Adipose tissue (tissue), 3 donors: ENCODE measurements around the gene REEP3. TPM values are rescaled to one million over a fixed set of nuclear protein-coding genes. Genes with fewer than 3 reads are reported as not detected.
"Not testable (repeated sequence)": the region's sequence is repeated elsewhere in the genome, so short reads cannot be mapped to it uniquely, and the experiment has no call there.

Experiments
- H3K27ac ChIP-seq: one replicate; pipeline ENCODE4 v1.5.1; 2013; ENCODE audit warnings: low read depth, low read length
- WGBS, 3 donors: extraction: QIAGEN DNeasy Blood & Tissue Kit; methylation state at CpG; one replicate each; pipeline ENCODE4 v1.1.7; 2013; 5-methylcytosine and 5-hydroxymethylcytosine counted together
- polyA plus RNA-seq, 3 donors: library from polyadenylated mRNA; stranded (reverse); fragments of 200-250 nt; gene quantifications; one replicate each; pipeline ENCODE4 v1.2.3, GENCODE V29; 2013
- donor health status: healthy with polysubstance abuse.
- donor health status: Bipolar disorder and iron deficiency.
- donor health status: healthy.

REEP3 gene
- 10 to 100 TPM in 2 of 3 donors, 1 to 10 TPM in 1; 5.2 to 15.0 (median 13.9) TPM for polyA plus RNA-seq

- peak within 1 kb of the TSS; percentile 86 for H3K27ac ChIP-seq
- WGBS, 3 donors, result 9 to 14% (median 10%) methylated on average over 33 to 52 of the region's 52 CpGs
Measured at GRCh38 chr10:63520500-63521415, at the start of gene REEP3. TSS of gene REEP3 (plus strand) at chr10:63521401. CDS start at chr10:63521546, 145 bp downstream.

DNA sequence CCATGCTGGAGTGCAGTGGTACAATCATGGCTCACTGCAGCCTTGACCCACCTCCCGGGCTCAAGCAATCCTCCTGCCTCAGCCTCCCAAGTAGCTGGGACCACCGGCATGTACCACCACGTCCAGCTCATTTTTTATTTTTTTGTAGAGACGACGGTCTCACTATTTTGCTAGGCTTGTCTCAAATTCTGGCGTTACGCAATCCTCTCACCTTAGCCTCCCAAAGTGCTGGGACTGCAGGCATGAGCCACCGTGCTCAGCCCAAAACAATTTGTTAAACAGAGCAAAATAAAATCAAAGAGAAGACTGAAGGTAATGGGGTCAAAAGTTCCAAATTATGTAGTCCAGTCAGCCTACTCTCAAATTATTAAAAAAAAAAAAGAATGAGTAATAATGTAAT lies 46.7 kb upstream of the REEP3 start:
- WGBS, 3 donors, result 93 to 95% (median 94%) methylated on average over 8 of the region's 8 CpGs
- H3K27ac ChIP-seq, result no peak overlapping the region

DNA sequence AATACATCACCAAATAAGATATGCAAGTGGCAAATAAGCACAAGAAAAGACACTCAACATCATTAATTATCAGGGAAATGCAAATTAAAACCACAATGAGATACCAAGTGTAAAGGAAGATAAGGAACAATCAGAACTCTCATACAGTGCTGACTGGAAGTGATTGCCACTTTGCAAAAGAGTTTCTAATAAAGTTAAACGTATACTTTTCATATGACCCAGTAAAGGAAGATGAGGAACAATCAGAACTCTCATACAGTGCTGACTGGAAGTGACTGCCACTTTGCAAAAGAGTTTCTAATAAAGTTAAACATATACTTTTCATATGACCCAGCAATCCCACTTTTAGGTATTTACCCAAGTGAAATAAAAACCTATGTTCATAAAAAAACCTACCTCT lies 43.3 kb upstream of the REEP3 start:
- WGBS, 3 donors, result 41 to 63% (median 62%) methylated on average over 1 of the region's 1 CpG
- no peak overlapping the region for H3K27ac ChIP-seq

DNA sequence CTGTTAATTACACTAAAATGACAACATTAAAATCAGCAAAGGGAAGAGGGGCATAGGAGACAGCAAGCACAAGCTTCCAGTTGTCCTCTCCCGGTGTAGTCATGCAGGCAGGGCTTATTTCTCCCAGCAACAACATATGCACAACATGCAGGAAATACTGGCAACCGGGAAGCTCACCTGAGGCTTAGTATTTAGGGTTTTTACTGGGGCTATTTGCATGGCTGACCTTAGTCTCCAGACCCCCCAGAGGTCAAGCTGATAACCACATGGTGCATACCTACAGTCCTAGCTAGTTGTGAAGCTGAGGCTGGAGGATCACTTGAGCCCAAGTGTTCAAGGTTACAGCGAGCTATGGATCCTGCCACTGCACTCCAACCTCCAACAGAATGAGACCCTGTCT lies 42.6 kb upstream of the REEP3 start:
- WGBS, 3 donors, result 79 to 87% (median 79%) methylated on average over 3 of the region's 3 CpGs
- no peak overlapping the region for H3K27ac ChIP-seq

GRCh38 chr10:63480237-63480636 lies 41.0 kb upstream of the REEP3 start:
- no peak overlapping the region for H3K27ac ChIP-seq
- 86 to 97% (median 94%) methylated on average over 5 of the region's 5 CpGs for WGBS, 3 donors

- 67 to 81% (median 76%) methylated on average over 6 of the region's 6 CpGs for WGBS, 3 donors
- H3K27ac ChIP-seq, result no peak overlapping the region
Measured at GRCh38 chr10:63481815-63482421, 39.3 kb upstream of the REEP3 start.

DNA sequence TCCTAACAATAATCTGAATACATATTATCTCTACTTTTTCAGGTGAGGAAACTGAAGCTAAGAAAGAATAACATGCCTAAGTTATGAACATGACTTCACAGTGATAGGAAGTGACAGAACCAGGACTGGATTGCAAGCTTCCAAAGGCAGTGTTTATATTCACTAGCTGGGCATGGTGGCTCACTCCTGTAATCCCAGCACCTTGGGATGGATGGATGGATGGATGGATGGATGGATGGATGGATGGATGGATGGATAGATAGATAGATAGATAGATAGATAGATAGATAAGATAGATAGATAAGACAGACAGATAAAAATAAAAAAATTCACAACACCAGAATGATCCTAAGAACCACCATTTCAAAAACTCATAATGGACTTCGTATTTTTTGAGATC lies 37.2 kb upstream of the REEP3 start:
- 95 to 100% (median 96%) methylated on average over 1 of the region's 1 CpG for WGBS, 3 donors
- H3K27ac ChIP-seq, result no peak overlapping the region

DNA sequence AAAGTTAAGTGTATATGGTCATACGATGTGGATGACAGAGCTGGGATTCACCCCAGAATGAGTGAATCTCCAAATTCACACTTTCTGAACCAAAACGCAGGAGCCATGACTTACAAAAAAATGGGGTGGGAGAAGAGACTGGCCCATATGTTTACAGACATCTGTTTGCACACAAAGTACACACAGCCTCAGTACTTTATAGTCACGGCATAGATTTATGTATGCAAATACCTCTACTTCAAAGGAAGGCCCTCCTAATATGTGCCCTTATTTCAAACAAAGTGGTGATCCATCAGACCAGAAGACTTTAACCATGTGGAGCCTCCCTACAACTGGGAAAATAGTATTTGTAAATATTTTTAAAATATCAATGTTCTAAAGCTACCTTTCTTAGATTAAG lies 33.2 kb upstream of the REEP3 start:
- H3K27ac ChIP-seq, result no peak overlapping the region
- WGBS, 3 donors, result 76 to 95% (median 87%) methylated on average over 3 of the region's 3 CpGs

DNA sequence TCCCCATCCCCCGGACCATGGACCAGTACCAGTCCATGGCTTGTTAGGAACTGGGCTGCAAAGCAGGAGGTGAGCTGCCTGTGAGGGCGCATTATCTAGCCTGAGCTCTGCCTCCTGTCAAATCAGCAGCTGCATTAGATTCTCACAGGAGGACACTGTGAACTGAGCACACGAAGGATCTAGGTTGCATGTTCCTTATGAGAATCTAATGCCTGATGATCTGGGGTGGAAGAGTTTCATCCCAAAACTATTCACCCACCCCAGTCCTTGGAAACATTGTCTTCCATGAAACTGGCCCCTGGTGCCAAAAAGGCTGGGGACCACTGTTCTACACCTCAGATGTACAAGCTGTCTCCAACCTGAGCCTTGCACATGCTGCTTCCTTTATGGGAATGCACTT lies 31.4 kb upstream of the REEP3 start:
- WGBS, 3 donors, result 96 to 100% (median 97%) methylated on average over 3 of the region's 3 CpGs

GRCh38 chr10:63491588-63492316 lies 29.4 kb upstream of the REEP3 start:
- 60 to 83% (median 73%) methylated on average over 8 of the region's 8 CpGs for WGBS, 3 donors
- H3K27ac ChIP-seq, result no peak overlapping the region

More for the DNA sequence above, 31.4 kb upstream of the REEP3 start:
- no peak overlapping the region for H3K27ac ChIP-seq

DNA sequence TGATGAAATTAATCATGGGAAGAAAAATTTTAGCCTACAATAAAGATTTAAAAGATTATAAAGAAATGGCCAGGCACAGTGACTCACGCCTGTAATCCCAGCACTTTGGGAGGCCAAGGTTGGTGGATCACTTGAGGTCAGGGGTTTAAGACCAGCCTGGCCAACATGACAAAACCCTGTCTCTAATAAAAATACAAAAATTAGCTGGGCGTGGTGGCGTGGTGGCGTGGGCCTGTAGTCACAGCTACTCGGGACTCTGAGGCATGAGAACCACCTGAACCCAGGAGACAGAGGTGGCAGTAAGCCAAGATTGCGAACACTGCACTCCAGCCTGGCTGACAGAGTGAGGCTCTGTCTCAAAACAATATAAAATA lies 28.9 kb upstream of the REEP3 start:
- H3K27ac ChIP-seq, result not testable (repeated sequence)
- 67 to 83% (median 71%) methylated on average over 6 of the region's 6 CpGs for WGBS, 3 donors

DNA sequence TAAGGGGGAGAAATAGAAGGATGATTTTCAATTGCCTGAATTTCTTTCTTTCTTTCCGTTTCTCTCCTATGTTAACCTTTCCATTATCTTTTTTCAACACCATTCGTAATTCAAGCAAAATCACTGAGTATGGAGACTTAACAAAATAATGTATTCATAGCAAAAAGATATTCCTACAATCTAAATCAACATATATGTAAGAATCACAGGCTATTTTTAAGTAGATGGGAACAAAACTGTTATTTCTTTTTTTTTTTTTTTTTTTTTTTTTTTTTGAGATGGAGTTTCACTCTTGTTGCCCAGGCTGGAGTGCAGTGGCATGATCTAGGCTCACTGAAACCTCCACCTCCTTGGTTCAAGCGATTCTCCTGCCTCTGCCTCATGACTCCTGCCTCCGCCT lies 28.2 kb upstream of the REEP3 start:
- no peak overlapping the region for H3K27ac ChIP-seq
- 95 to 99% (median 96%) methylated on average over 4 of the region's 4 CpGs for WGBS, 3 donors

DNA sequence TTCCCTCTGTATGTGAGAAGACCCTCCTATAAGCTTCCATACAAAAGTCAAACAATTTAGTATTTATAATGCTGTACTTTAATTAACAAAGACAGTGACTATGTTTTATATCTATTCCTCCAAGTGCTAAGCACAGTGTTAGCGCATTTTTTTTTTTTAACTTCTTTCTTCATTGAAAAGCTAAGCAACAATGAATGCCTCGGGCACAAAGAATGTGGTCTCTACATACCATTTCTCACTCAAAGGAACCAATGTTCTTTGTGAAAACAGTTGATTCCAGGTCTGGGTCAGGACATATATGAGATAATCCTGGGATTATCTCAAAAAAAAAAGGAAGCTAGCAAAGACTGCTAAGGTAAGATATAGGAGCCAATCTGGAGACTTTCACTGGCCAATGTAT lies 26.2 kb upstream of the REEP3 start:
- H3K27ac ChIP-seq, result no peak overlapping the region
- 96 to 98% (median 97%) methylated on average over 2 of the region's 2 CpGs for WGBS, 3 donors

DNA sequence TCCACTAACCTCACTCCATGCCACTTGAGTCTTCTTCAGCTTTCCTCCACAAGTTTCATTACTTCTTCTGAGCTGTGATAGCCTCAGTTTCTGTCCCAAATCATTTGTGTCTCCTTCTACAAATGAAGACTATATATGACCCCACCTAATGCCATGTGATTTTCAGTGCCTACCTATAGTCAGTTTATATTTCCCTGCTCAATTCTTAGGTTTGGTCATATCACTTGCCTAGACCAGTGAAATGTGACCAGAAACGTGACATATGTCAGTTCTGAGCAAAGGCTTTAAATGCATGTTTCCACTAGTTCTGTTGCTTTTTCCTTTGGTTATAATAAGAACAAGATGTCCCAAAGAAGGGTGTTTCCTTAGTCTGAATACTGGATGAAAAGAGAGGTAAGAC lies 24.6 kb upstream of the REEP3 start:
- WGBS, 3 donors, result 80 to 85% (median 82%) methylated on average over 1 of the region's 1 CpG
- H3K27ac ChIP-seq, result no peak overlapping the region

DNA sequence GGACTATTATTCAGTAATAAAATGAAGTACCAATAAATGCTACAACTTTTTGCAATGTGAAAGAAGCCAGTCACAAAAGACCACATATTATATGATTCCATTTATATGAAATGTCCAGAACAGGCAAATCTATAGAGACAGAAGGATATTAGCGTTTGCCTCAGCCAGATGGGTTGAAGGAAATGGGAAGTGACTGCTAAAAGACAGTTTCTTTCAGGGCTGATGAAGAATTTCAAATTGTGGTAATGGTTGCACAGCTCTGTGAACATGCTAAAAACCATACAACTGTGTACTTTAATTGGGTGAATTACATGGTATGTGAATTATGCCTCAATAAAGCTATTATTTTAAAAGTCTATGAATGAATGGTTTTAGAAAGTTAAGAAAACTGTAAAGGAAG lies 23.9 kb upstream of the REEP3 start:
- no peak overlapping the region for H3K27ac ChIP-seq
- WGBS, 3 donors, result 47 to 79% (median 61%) methylated on average over 1 of the region's 1 CpG

DNA sequence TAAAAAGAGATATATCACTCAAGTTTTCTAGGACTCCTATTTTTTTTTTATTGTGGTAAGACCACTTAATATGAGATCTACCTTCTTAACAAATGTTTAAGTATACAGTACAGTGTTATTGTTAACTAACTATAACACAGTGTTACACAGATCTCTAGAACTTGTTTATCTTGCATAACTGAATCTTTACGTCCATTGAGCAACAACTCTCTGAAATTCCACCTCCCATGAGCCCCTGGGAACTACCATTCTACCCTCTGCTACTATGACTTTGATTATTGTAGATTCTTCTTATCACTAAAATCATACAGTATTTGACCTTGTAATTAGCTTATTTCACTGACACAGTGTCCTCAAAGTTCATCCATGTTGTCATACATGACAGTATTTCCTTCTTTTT lies 22.5 kb upstream of the REEP3 start:
- 36 to 69% (median 40%) methylated on average over 1 of the region's 1 CpG for WGBS, 3 donors
- H3K27ac ChIP-seq, result no peak overlapping the region

GRCh38 chr10:63500551-63500950 lies 20.6 kb upstream of the REEP3 start:
- H3K27ac ChIP-seq, result not testable (repeated sequence)
- WGBS, 3 donors, result 94 to 97% (median 95%) methylated on average over 5 of the region's 5 CpGs

- 81 to 100% (median 96%) methylated on average over 1 of the region's 1 CpG for WGBS, 3 donors
Measured at GRCh38 chr10:63501954-63502353, 19.2 kb upstream of the REEP3 start.

DNA sequence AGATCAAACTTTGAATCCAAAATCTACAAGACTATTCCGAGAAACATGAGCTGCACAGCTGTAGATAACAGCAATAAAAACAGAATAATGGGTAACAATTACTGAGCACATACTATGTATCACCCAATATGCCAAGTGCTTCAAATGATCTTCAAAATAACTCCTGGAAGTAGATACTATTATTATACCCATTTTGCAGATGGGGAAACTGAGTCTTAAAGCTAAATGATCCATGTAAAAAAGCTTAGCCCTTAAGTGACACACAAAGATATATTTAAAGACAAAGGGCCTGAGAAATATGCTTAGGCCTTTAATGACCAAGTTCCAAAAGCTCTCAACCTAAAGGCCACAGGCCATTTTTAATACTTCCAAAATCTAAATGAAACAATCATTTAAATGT lies 18.4 kb upstream of the REEP3 start:
- 85 to 98% (median 96%) methylated on average over 1 of the region's 1 CpG for WGBS, 3 donors
- H3K27ac ChIP-seq, result no peak overlapping the region

More at GRCh38 chr10:63501954-63502353, 19.2 kb upstream of the REEP3 start:
- no peak overlapping the region for H3K27ac ChIP-seq
